HCT116 (cell line): Measurements from ENCODE around the gene CLEC4F.

Experiments used
- EZH2 ChIP-seq: fragments of 200-600 bp; sonication (generic); IDR thresholded peaks from 2 replicates; pipeline ENCODE4 v1.6.1; 2017; ENCODE audit warnings: antibody characterized with exemption, mixed run types
- POLR2AphosphoS5 ChIP-seq: IDR thresholded peaks from 2 replicates; pipeline ENCODE4 v1.6.1; 2011; ENCODE audit warnings: mild to moderate bottlenecking, low read depth, low read length, moderate library complexity
- TF ChIP-seq, protein P1 (sequence below), 3 experiments: fragments of 200-600 bp in 1 of 3; sonication (generic) in 1 of 3; IDR thresholded peaks in 2 of 3; conservative IDR thresholded peaks in 1 of 3; 2 replicates each; pipeline ENCODE4 v1.5.1; 2012 to 2017; ENCODE audit warnings: low read depth in 2 of 3, low read length in 2 of 3, antibody characterized with exemption in 1 of 3, borderline replicate concordance in 1 of 3, control low read depth in 1 of 3, mild to moderate bottlenecking in 1 of 3, mixed read lengths in 1 of 3, mixed run types in 1 of 3, moderate library complexity in 1 of 3; ENCODE audit not compliant: insufficient read depth in 1 of 3

DNA sequence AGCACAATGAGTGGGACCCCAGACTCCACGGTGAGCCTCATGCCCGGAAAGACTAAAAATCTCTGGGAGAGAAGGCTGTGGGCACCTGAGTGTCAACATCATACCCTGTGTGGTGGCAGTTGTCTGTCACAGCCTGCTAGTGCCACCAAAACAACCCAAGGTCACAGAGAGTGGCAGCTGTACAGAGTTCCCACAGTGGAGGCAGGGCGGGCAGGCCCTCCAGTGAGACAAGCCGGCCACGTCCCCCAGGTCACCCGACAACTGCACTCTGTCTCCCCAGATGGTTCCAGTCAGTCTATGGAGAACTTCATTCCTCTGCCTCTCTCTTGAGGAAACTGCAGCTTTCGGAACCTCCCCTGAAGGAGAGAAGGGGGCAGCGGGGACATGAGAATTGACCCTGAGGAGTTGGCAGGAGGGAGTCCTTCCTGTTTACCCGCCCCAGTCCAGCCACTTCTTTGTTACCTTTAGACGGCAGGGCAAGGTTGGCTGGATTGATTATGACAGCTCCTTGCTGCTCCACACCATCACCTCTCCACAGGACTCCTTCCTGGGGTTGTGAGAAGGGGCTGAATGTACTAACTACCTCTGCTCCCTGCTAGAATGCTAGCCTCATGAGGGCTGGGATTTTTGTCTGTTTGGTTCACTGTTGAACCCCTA lies 18.7 kb downstream of the CLEC4F start:
- no peak for TF ChIP-seq EZH2
- TF ChIP-seq POLR2AphosphoS5, result no peak
- TF ChIP-seq, protein P1, sequence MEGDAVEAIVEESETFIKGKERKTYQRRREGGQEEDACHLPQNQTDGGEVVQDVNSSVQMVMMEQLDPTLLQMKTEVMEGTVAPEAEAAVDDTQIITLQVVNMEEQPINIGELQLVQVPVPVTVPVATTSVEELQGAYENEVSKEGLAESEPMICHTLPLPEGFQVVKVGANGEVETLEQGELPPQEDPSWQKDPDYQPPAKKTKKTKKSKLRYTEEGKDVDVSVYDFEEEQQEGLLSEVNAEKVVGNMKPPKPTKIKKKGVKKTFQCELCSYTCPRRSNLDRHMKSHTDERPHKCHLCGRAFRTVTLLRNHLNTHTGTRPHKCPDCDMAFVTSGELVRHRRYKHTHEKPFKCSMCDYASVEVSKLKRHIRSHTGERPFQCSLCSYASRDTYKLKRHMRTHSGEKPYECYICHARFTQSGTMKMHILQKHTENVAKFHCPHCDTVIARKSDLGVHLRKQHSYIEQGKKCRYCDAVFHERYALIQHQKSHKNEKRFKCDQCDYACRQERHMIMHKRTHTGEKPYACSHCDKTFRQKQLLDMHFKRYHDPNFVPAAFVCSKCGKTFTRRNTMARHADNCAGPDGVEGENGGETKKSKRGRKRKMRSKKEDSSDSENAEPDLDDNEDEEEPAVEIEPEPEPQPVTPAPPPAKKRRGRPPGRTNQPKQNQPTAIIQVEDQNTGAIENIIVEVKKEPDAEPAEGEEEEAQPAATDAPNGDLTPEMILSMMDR (IDR thresholded peaks at IDR 0.05 in 2 of 3, conservative IDR thresholded peaks at IDR 0.05 in 1 of 3; ENCODE audit: borderline replicate concordance in 1 of 3, insufficient read depth in 1 of 3, low read depth in 2 of 3, low read length in 2 of 3), result no peak
